ENCODE results near the gene NETO1.

The NETO1 gene

DNA sequence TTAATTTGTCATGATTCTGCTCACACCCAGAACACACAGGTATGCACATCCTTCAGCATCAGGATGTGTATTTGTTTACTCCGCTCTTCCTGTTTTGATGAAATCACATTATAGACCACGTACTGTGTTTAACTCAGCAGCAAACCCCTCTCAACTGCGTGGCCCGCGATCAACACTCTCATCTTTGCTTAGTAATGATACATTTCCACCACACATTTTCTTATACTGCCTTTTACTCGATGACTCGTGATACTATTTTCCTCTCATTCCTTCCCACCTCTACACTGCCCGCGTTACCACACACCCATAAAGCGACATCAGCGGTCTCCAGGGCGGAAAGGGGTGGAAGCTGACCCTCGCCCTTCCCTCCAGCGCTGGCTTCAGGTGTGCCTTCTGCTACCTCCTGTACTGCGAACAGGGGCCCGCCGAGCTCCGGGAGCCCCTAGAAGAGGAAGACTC, 1.3 kb downstream of the NETO1 start:
- Histone ChIP-seq H3K27me3 (ENCODE audit: insufficient read depth, poor library complexity, severe bottlenecking) (peaks cover 15% of the 10 kb centered on the region), H3K36me3 (ENCODE audit: low read depth) (no peaks in the 10 kb centered on the region), H3K27ac (ENCODE audit: poor library complexity, severe bottlenecking) (no peak overlapping the region), H3K9me3 (ENCODE audit: severe bottlenecking) (no peaks in the 10 kb centered on the region), H3K4me3 (ENCODE audit: severe bottlenecking) (peak overlapping the region; percentile 72), H3K4me1 (ENCODE audit: insufficient read depth, poor library complexity, severe bottlenecking) (peaks cover 13% of the 10 kb centered on the region)
- no peak for ATAC-seq (ENCODE audit: low read depth)
- no peak for TF ChIP-seq CTCF (IDR thresholded peaks at IDR 0.05; ENCODE audit: poor library complexity, severe bottlenecking)
- no peak for DNase-seq (ENCODE audit: low spot score)

DNA sequence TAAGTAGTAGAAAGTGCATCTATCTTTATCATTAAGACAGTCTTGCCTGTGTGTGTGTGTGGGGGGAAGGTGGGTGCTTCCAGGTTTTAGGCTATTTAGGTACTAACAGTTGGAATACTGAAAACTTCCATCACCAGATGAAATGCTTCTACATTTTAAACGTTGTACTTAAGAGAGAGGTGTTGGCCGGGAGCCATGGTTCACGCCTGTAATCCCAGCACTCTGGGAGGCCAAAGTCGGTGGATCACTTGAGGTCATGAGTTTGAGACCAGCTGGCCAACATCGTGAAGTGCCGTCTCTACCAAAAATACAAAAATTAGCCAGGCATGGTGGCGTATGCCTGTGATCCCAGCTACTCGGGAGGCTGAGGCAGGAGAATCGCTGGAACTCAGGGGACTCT, 4.0 kb downstream of the NETO1 start:
- ATAC-seq (ENCODE audit: low read depth) (no peak), DNase-seq (ENCODE audit: low spot score) (no peak)
- TF ChIP-seq CTCF (IDR thresholded peaks at IDR 0.05; ENCODE audit: poor library complexity, severe bottlenecking), result no peak
- H3K27me3 ChIP-seq (ENCODE audit: insufficient read depth, poor library complexity, severe bottlenecking), result peaks cover 15% of the 10 kb centered on the region
- H3K4me1 ChIP-seq (ENCODE audit: insufficient read depth, poor library complexity, severe bottlenecking), result no peaks in the 10 kb centered on the region
- no peaks in the 10 kb centered on the region for H3K9me3 ChIP-seq (ENCODE audit: severe bottlenecking)
- no peak overlapping the region for H3K27ac ChIP-seq (ENCODE audit: poor library complexity, severe bottlenecking)
- no peaks in the 10 kb centered on the region for H3K36me3 ChIP-seq (ENCODE audit: low read depth)
- H3K4me3 ChIP-seq (ENCODE audit: severe bottlenecking), result no peak overlapping the region

DNA sequence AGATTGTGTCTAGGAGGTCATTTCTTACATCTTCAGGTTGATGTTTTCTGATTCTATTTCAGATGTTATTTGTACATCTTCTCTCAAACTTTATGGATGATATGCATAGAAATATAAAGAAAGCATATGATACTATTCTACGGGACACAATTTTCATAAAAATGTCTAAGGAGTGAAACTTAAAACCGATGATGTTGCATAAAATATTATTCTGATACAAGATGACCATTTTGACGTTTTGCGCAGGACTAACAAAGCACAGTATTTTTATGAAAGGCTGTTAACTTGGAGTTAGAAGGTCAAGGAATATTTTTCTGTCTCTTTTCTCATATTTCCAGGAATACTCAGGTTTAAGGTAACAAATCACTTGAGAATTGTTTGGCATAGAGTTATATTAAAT, 8.7 kb downstream of the NETO1 start:
- H3K4me3 ChIP-seq (ENCODE audit: severe bottlenecking), result no peak overlapping the region
- no peak overlapping the region for H3K27ac ChIP-seq (ENCODE audit: poor library complexity, severe bottlenecking)
- H3K27me3 ChIP-seq (ENCODE audit: insufficient read depth, poor library complexity, severe bottlenecking), result no peaks in the 10 kb centered on the region
- DNase-seq (ENCODE audit: low spot score) (no peak), ATAC-seq (ENCODE audit: low read depth) (no peak)
- H3K36me3 ChIP-seq (ENCODE audit: low read depth), result 0 out of 2 replicates have a peak, but pooled peaks cover 3% of the 10 kb centered on the region
- TF ChIP-seq CTCF (IDR thresholded peaks at IDR 0.05; ENCODE audit: poor library complexity, severe bottlenecking), result no peak
- H3K4me1 ChIP-seq (ENCODE audit: insufficient read depth, poor library complexity, severe bottlenecking), result no peaks in the 10 kb centered on the region
- H3K9me3 ChIP-seq (ENCODE audit: severe bottlenecking), result no peaks in the 10 kb centered on the region

- peak overlapping the region; percentile 84 for H3K27ac ChIP-seq (ENCODE audit: poor library complexity, severe bottlenecking)
Observed at GRCh38 chr18:72849671-72850070, 18.1 kb downstream of the NETO1 start.

More at GRCh38 chr18:72849671-72850070, 18.1 kb downstream of the NETO1 start:
- Histone ChIP-seq H3K4me1 (ENCODE audit: insufficient read depth, poor library complexity, severe bottlenecking) (peaks cover 29% of the 10 kb centered on the region), H3K9me3 (ENCODE audit: severe bottlenecking) (no peaks in the 10 kb centered on the region), H3K4me3 (ENCODE audit: severe bottlenecking) (no peak overlapping the region), H3K36me3 (ENCODE audit: low read depth) (no peaks in the 10 kb centered on the region), H3K27me3 (ENCODE audit: insufficient read depth, poor library complexity, severe bottlenecking) (no peaks in the 10 kb centered on the region)
- no peak for TF ChIP-seq CTCF (IDR thresholded peaks at IDR 0.05; ENCODE audit: poor library complexity, severe bottlenecking)
- DNase-seq (ENCODE audit: low spot score), result no peak
- no peak for ATAC-seq (ENCODE audit: low read depth)
